Omental fat pad (tissue), 4 donors: Measurements from ENCODE around the gene HPX. TPM values are rescaled to one million over a fixed set of nuclear protein-coding genes. Genes with fewer than 3 reads are reported as not detected.
A peak's percentile ranks its signal among the peaks of the same experiment; 100 is the strongest.

ENCODE experiments used
- ATAC-seq: fragments of 150-250 bp; one replicate; pipeline ENCODE4 v1.9.1; 2016; ENCODE audit warnings: mild to moderate bottlenecking, moderate library complexity; ENCODE audit not compliant: low FRiP score
- DNase-seq: peaks from one replicate; pipeline ENCODE4 v3.0.0-alpha.2; 2019; ENCODE audit warnings: low spot score
- total RNA-seq, 4 donors: library from RNA; depleted of rRNA; stranded (reverse); fragments of >200 nt; gene quantifications; one replicate each; pipeline ENCODE4 v1.1.0, GENCODE V29; 2016
- TF ChIP-seq, protein P1 (sequence below), 3 donors: fragments of 450-650 bp; IDR thresholded peaks; one replicate each; pipeline ENCODE4 v1.5.1; 2016 to 2017; ENCODE audit warnings: antibody characterized with exemption in 3 of 3, mild to moderate bottlenecking in 3 of 3, moderate library complexity in 2 of 3

The HPX gene
- total RNA-seq, 4 donors from 2014 or later, result 1.7 to 2.5 (median 2.0) TPM

DNA sequence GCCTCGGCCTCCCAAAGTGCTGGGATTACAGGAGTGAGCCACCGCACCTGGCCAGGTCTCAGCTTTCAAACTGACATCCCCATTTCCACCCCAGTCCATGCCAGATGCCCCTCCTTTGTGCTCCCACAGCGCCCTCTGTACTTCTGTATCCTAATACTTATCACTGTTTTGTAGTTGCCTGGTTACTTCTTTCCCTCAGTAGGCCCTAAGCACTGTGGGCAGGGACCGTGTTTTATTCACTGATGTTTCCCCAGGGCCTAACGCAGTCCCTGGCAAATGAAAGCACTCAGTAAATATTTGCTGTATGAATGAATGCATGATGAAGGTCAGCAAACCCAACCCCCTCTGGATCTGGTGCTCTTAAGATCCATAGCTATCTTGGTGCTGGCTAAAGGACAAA, 35.1 kb upstream of the HPX start:
- ATAC-seq (no peak), DNase-seq (no peak)
- TF ChIP-seq, protein P1, sequence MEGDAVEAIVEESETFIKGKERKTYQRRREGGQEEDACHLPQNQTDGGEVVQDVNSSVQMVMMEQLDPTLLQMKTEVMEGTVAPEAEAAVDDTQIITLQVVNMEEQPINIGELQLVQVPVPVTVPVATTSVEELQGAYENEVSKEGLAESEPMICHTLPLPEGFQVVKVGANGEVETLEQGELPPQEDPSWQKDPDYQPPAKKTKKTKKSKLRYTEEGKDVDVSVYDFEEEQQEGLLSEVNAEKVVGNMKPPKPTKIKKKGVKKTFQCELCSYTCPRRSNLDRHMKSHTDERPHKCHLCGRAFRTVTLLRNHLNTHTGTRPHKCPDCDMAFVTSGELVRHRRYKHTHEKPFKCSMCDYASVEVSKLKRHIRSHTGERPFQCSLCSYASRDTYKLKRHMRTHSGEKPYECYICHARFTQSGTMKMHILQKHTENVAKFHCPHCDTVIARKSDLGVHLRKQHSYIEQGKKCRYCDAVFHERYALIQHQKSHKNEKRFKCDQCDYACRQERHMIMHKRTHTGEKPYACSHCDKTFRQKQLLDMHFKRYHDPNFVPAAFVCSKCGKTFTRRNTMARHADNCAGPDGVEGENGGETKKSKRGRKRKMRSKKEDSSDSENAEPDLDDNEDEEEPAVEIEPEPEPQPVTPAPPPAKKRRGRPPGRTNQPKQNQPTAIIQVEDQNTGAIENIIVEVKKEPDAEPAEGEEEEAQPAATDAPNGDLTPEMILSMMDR (IDR thresholded peaks at IDR 0.05), result no peak

DNA sequence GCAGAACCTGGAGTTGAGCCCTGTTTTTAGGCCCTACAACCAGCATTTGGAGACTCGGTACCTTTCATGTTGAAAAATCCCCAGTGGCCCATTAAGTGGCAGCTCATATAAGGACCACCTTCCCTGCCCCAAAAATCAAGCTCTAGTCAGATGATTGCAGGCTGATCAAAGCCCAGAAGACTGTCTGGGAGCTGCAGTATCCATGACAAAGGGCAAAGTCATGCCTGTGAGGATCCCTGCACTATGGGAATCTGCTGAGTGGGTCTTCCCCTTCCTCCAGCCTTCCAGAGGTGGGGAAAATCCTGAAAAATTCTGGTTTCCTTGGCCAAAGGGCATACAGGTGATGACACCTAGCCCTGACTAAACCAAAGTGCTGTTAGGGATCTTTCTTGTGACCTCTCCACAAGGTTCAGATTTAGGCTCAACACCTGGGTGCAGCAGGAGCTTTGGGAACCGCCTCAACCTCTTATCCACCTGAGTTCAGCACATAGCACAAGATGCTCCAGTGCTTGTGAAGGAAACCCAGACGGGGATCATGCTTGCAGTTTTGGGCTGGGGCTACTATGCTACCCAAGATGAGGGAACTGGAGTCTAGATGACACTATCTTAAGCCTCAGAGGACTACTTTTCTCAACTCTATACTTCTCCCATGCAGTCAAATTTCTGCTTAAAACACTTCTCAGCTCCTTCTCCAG, 34.2 kb upstream of the HPX start:
- ATAC-seq, result no peak
- DNase-seq, result no peak
- TF ChIP-seq, protein P1 (IDR thresholded peaks at IDR 0.05), result no peak

DNA sequence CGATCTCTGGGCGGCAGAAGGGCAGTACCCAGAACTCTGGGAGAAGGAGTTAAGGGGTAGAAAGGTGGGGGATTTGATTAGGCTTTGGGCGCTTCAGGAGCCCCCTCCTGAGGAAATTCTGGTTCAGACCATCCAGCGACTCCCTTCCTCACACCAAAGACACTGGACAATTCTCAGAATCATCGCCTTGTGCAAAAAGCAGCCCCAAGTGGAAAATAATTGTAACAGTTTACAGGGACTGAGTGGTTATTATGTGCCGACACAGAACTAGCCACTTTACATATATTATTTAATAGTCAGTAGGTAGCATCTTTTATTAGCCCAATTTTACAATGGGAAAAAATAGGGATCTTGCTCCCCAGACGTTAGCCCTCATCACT, 33.6 kb upstream of the HPX start:
- DNase-seq (no peak), ATAC-seq (no peak)
- TF ChIP-seq, protein P1 (IDR thresholded peaks at IDR 0.05), result no peak

DNA sequence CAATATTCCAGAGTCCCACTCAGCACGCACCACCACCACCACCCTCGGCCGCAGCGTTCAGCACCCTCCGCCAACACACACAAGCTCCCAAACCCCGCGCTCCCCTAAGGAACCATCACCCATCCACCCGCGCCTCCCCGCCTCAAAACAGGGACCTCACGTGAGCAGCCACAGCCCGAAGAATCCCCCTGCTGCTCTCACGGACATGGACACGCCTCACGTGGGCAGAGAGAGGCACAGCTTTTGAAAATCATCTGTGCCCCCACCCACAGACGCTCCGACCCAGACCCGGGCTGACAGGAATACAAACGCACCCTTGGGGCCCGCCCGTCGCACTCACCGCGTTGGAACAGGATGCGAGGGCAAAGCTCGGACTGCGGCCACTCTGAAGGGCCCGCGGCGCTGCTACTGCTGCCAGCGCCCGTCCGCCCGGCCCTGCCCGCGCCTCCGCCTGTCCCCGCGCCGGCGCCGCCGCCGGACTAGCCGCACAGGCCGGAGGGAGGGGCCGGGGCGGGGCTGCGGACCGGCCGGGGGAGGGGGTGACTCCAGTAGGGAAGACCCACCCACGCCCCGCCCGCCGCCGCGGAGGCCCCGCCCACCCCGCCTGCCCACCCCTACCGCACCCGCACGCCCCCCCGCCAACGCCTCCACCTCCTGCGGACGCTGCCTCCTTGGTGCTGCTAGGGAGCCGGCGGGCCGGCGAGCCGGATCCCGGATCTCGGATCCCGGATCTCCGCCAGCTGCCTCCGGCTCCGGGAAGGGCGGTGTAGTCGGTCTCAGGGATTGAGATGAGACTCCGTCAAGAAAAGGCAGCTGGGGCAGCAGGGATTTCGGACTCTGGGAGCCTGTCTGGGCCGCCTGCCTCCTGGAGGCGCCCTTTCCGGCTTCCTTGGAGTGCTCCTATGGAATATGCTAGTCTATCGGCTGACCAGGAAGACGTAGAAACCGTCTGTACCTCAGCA, 32.9 kb upstream of the HPX start, which contains the start of gene TRIM3:
Gene TRIM3 (minus strand): TSS at position 491 of the 962 bp plus-strand sequence. CDS start 8,246 bp downstream, outside the sequence.
- TF ChIP-seq, protein P1 (IDR thresholded peaks at IDR 0.05), result no peak
- peak; percentile 72 for DNase-seq
- ATAC-seq, result peak; percentile 80

DNA sequence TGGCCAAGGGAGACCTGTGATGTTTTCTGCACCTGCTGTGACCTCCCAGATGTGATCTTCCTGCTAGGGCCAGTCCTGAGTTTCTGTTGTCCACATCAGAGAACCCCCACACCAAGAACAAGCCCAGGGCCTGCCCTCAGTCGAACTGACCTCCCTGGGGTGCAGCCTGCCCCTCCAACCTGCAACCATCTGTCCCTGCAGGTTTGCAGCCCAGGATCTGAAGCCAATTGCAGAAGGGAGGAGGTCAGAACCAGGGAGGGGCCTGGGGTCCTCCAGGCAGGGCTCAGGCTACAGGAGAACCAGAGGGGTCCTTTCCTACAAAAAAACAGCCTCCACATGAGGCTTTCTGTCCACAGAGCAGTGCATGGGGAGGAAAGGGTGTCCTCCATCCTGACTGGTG, 32.1 kb upstream of the HPX start:
- DNase-seq (no peak), ATAC-seq (no peak)
- TF ChIP-seq, protein P1 (IDR thresholded peaks at IDR 0.05), result no peak

DNA sequence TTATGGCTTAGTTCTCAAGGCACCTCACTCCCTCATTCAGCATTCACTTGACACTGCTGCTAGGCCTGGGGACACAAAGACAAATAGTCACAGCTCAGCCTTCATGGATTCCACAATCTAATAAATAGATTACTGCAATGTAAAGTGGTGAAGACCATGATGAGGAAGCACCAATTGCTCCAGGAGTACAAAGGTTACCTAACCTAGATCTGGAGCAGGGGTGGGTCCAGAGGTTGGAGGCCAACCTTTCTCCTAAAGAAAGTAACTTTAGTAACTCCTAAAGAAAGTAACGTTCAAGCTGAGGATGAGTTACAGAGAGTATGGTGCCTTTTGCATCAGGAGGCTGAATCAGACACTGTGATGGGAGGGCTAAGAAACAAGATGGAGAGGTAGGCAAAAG, 28.8 kb upstream of the HPX start:
- ATAC-seq, result no peak
- TF ChIP-seq, protein P1 (IDR thresholded peaks at IDR 0.05), result no peak
- DNase-seq, result no peak
